Measurements from ENCODE around the gene CYP3A7.

GRCh38 chr7:99699946-99700345, 35.0 kb downstream of the CYP3A7 start:
- no peak for TF ChIP-seq CTCF (IDR thresholded peaks at IDR 0.05)
- TF ChIP-seq EP300 (IDR thresholded peaks at IDR 0.05) = no peak
- TF ChIP-seq POLR2A (IDR thresholded peaks at IDR 0.05) = no peak
